OCI-LY7 (cell line): ENCODE measurements around the gene PAK5. TPM values are rescaled to one million over a fixed set of nuclear protein-coding genes. Genes with fewer than 3 reads are reported as not detected.

Experiments used
- BruUV-seq: library from RNA; stranded (reverse); fragments of 400-500 nt; replicated peaks from 2 replicates; lab custom pipeline; 2021; lab: Mats Ljungman, UMichigan
- CTCF ChIA-PET: fragments of 300-600 bp; sonication (Branson Sonifier 250); formaldehyde crosslinking; loops from one replicate; lab custom pipeline; 2022; ENCODE audit warnings: antibody characterized with exemption; ENCODE audit not compliant: unreplicated experiment; lab: Charles Lee
- POLR2A ChIA-PET: fragments of 300-600 bp; sonication (Branson Sonifier 250); formaldehyde crosslinking; loops from one replicate; lab custom pipeline; 2022; ENCODE audit warnings: antibody characterized with exemption; lab: Charles Lee
- DNase-seq: peaks from one replicate; pipeline ENCODE4 v3.0.0-alpha.2; 2015; ENCODE audit warnings: low spot score
- H2AFZ ChIP-seq: fragments of 200-600 bp; sonication (generic), shearing (Covaris generic); 2 replicates; pipeline ENCODE4 v1.6.1; 2014; ENCODE audit warnings: mild to moderate bottlenecking, antibody characterized with exemption, low read length, moderate library complexity
- H3K27ac ChIP-seq: fragments of 200-600 bp; sonication (generic); 2 replicates; pipeline ENCODE4 v1.5.1; 2014; ENCODE audit warnings: mixed run types, low read depth, mild to moderate bottlenecking, moderate library complexity, low read length, inconsistent platforms; ENCODE audit not compliant: poor library complexity, severe bottlenecking
- H3K36me3 ChIP-seq: fragments of 200-600 bp; sonication (generic); 2 replicates; pipeline ENCODE4 v1.6.1; 2014; ENCODE audit warnings: mild to moderate bottlenecking, antibody characterized with exemption, low read length, moderate library complexity, mixed read lengths; ENCODE audit not compliant: insufficient read depth
- H3K4me1 ChIP-seq: fragments of 200-600 bp; sonication (generic); 2 replicates; pipeline ENCODE4 v1.5.1; 2014; ENCODE audit warnings: mild to moderate bottlenecking, low read length; ENCODE audit not compliant: insufficient read depth, poor library complexity, severe bottlenecking
- H3K4me2 ChIP-seq: fragments of 200-600 bp; sonication (generic); 2 replicates; pipeline ENCODE4 v1.6.1; 2014; ENCODE audit warnings: mild to moderate bottlenecking, low read length
- H3K4me3 ChIP-seq: fragments of 200-600 bp; sonication (generic); 2 replicates; pipeline ENCODE4 v1.5.1; 2014; ENCODE audit warnings: mild to moderate bottlenecking, low read depth, low read length; ENCODE audit not compliant: poor library complexity, severe bottlenecking
- H3K79me2 ChIP-seq: fragments of 200-600 bp; sonication (generic); 2 replicates; pipeline ENCODE4 v1.6.1; 2016; ENCODE audit warnings: low read depth, mild to moderate bottlenecking, low read length, moderate library complexity, mixed read lengths; ENCODE audit not compliant: insufficient read depth
- H3K9me2 ChIP-seq: fragments of 200-600 bp; sonication (generic); 2 replicates; pipeline ENCODE4 v1.6.1; 2016; ENCODE audit warnings: mild to moderate bottlenecking, low read length, mixed read lengths; ENCODE audit not compliant: insufficient read depth
- H3K9me3 ChIP-seq: fragments of 200-600 bp; sonication (generic); 2 replicates; pipeline ENCODE4 v1.6.1; 2014; ENCODE audit warnings: mild to moderate bottlenecking, mixed run types, low read length, mixed read lengths
- H4K20me1 ChIP-seq: fragments of 200-600 bp; sonication (generic); 2 replicates; pipeline ENCODE4 v1.6.1; 2014; ENCODE audit warnings: mild to moderate bottlenecking, antibody characterized with exemption, low read length, moderate library complexity, mixed read lengths; ENCODE audit not compliant: insufficient read depth
- CTCF ChIP-seq: fragments of 200-600 bp; sonication (generic); conservative IDR thresholded peaks from 2 replicates; pipeline ENCODE4 v1.5.1; 2014; ENCODE audit warnings: mild to moderate bottlenecking, antibody characterized with exemption, low read length, moderate library complexity, mixed read lengths
- EZH2phosphoT487 ChIP-seq: fragments of 200-600 bp; sonication (generic); IDR thresholded peaks from 2 replicates; pipeline ENCODE4 v1.6.1; 2018; ENCODE audit warnings: low read depth, borderline replicate concordance, mild to moderate bottlenecking, mixed run types, antibody characterized with exemption, low read length, moderate library complexity, mixed read lengths
- intact Hi-C: fragments of 100-400 bp; cut with micrococcal nuclease; formaldehyde crosslinking; loops from one replicate; pipeline ENCODE4 v1.10.0; 2022; ENCODE audit not compliant: unreplicated experiment
- total RNA-seq, 2 experiments: library from RNA; depleted of rRNA in 1 of 2; stranded (reverse); fragments of >200 nt in 1 of 2; shearing (Covaris generic) in 1 of 2; gene quantifications; 2 replicates each; pipeline ENCODE4 v1.2.3, GENCODE V29; 2014 to 2022

The PAK5 gene
- total RNA-seq, 2 experiments from 2014 or later, result not detected

- intact Hi-C loops, result no loop called here
- CTCF ChIA-PET, result no interaction called here
- no TSS peak for BruUV-seq
Observed at GRCh38 chr20:9741996-9742395, 96.9 kb downstream of the PAK5 start.

GRCh38 chr20:9740486-9740885 is 98.4 kb downstream of the PAK5 start:
- no peaks in the 10 kb centered on the region for H3K79me2 ChIP-seq
- no peaks in the 10 kb centered on the region for H3K9me2 ChIP-seq
- no peaks in the 10 kb centered on the region for H3K9me3 ChIP-seq
- no peak for DNase-seq
- no peak overlapping the region for H2AFZ ChIP-seq
- no peaks in the 10 kb centered on the region for H3K4me1 ChIP-seq
- BruUV-seq, result no TSS peak
- TF ChIP-seq CTCF, result no peak
- no peak for TF ChIP-seq EZH2phosphoT487
- H3K4me3 ChIP-seq, result no peak overlapping the region
- POLR2A ChIA-PET, result no interaction called here
- H3K27ac ChIP-seq, result no peak overlapping the region
- no peak overlapping the region for H3K4me2 ChIP-seq
- H4K20me1 ChIP-seq, result no peaks in the 10 kb centered on the region
- CTCF ChIA-PET, result interaction anchor here (0.6 kb wide), 1 partner anchor 66 kb away, joined by 3 read pairs; no protein-coding TSS in a partner anchor
- intact Hi-C loops, result no loop called here
- no peaks in the 10 kb centered on the region for H3K36me3 ChIP-seq

More at GRCh38 chr20:9741996-9742395, 96.9 kb downstream of the PAK5 start:
- Histone ChIP-seq H3K79me2 (no peaks in the 10 kb centered on the region), H3K4me2 (no peak overlapping the region), H3K9me3 (no peaks in the 10 kb centered on the region), H3K4me1 (no peaks in the 10 kb centered on the region), H2AFZ (no peak overlapping the region), H3K36me3 (no peaks in the 10 kb centered on the region), H4K20me1 (no peaks in the 10 kb centered on the region), H3K27ac (no peak overlapping the region), H3K4me3 (no peak overlapping the region), H3K9me2 (no peaks in the 10 kb centered on the region)
- POLR2A ChIA-PET, result interaction anchor here (0.7 kb wide), 1 partner anchor 15 kb away, joined by 4 read pairs; no protein-coding TSS in a partner anchor
- TF ChIP-seq CTCF, result no peak
- no peak for TF ChIP-seq EZH2phosphoT487
- DNase-seq, result no peak

- no peaks in the 10 kb centered on the region for H3K79me2 ChIP-seq
- no peak overlapping the region for H3K4me3 ChIP-seq
- no peaks in the 10 kb centered on the region for H3K4me1 ChIP-seq
- ChIA-PET POLR2A (interaction anchor here (0.8 kb wide), 1 partner anchor 727 kb away, joined by 3 read pairs; no protein-coding TSS in a partner anchor), CTCF (interaction anchor here (0.6 kb wide), 1 partner anchor 66 kb away, joined by 3 read pairs; no protein-coding TSS in a partner anchor)
- H3K27ac ChIP-seq, result no peak overlapping the region
- no peak for TF ChIP-seq EZH2phosphoT487
- TF ChIP-seq CTCF, result no peak
- no peak overlapping the region for H2AFZ ChIP-seq
- no peak overlapping the region for H3K4me2 ChIP-seq
- no peak for DNase-seq
- intact Hi-C loops, result no loop called here
- no peaks in the 10 kb centered on the region for H3K9me2 ChIP-seq
- H4K20me1 ChIP-seq, result no peaks in the 10 kb centered on the region
- no TSS peak for BruUV-seq
- H3K36me3 ChIP-seq, result no peaks in the 10 kb centered on the region
- H3K9me3 ChIP-seq, result no peaks in the 10 kb centered on the region
Observed at GRCh38 chr20:9739991-9740390, 98.9 kb downstream of the PAK5 start.
